H1 (cell line): Measurements from ENCODE around the gene ZNF513. TPM values are rescaled to one million over a fixed set of nuclear protein-coding genes. Genes with fewer than 3 reads are reported as not detected.

Experiments
- CTCF ChIA-PET: fragments of 300-600 bp; sonication (Branson Sonifier 250); formaldehyde crosslinking; loops from one replicate; lab custom pipeline; 2021; ENCODE audit not compliant: partially characterized antibody; lab: Charles Lee
- POLR2A ChIA-PET: fragments of 300-600 bp; sonication (Branson Sonifier 250); formaldehyde crosslinking; loops from one replicate; lab custom pipeline; 2021; ENCODE audit warnings: inconsistent platforms; ENCODE audit not compliant: partially characterized antibody; lab: Charles Lee
- DNase-seq, 2 experiments: peaks; one replicate each; pipeline versions ENCODE4 v3.0.0 to v3.0.0-alpha.2; 2010 to 2022; ENCODE audit warnings: low spot score in 2 of 2, low read depth in 1 of 2, mixed read lengths in 1 of 2
- FAIRE-seq: peaks from 2 replicates; lab custom pipeline; 2011; peaks lifted over from hg19 to GRCh38; lab: Jason Lieb, UNC
- H2AFZ ChIP-seq: 2 replicates; pipeline ENCODE4 v1.8.1; 2012; ENCODE audit warnings: low read length, inconsistent platforms
- H2AK5ac ChIP-seq: 2 replicates; pipeline ENCODE4 v1.6.1; 2013; ENCODE audit warnings: low read depth, low read length
- H2BK120ac ChIP-seq: replicated peaks from 2 replicates; pipeline ENCODE3; 2013; ENCODE audit warnings: low read depth, low read length, inconsistent platforms
- H2BK12ac ChIP-seq: 2 replicates; pipeline ENCODE4 v1.6.1; 2013; ENCODE audit warnings: low read depth, low read length
- H2BK15ac ChIP-seq: 2 replicates; pipeline ENCODE4 v1.6.1; 2013; ENCODE audit warnings: low read length
- H2BK20ac ChIP-seq: 2 replicates; pipeline ENCODE4 v1.6.1; 2013; ENCODE audit warnings: low read length
- H2BK5ac ChIP-seq: 2 replicates; pipeline ENCODE4 v1.6.1; 2013; ENCODE audit warnings: low read depth, low read length
- H3K14ac ChIP-seq: 2 replicates; pipeline ENCODE4 v1.6.1; 2013; ENCODE audit warnings: inconsistent platforms; ENCODE audit not compliant: insufficient read length
- H3K18ac ChIP-seq: 2 replicates; pipeline ENCODE4 v1.6.1; 2013; ENCODE audit warnings: low read length; ENCODE audit errors: extremely low read depth
- H3K23ac ChIP-seq: 2 replicates; pipeline ENCODE4 v1.6.1; 2013; ENCODE audit warnings: inconsistent platforms; ENCODE audit not compliant: insufficient read length
- H3K23me2 ChIP-seq: 2 replicates; pipeline ENCODE4 v1.6.1; 2013; ENCODE audit warnings: low read depth, low read length
- H3K27ac ChIP-seq: 2 replicates; pipeline ENCODE4 v1.6.1; 2011; ENCODE audit warnings: low read depth, low read length, inconsistent platforms
- H3K27me3 ChIP-seq, 4 experiments: replicated peaks in 1 of 4; 1 replicate in 1 of 4; 2 replicates in 3 of 4; pipeline versions ENCODE4 v1.6.1 to v1.8.1; 2011 to 2013; ENCODE audit warnings: low read length in 3 of 4, mild to moderate bottlenecking in 3 of 4, inconsistent platforms in 2 of 4, mixed read lengths in 2 of 4, moderate library complexity in 1 of 4; ENCODE audit not compliant: control insufficient read depth in 3 of 4, insufficient read depth in 3 of 4; ENCODE audit errors: extremely low read depth in 1 of 4
- H3K36me3 ChIP-seq, 4 experiments: 2 replicates each; pipeline versions ENCODE4 v1.6.1 to v1.8.1; 2011 to 2013; ENCODE audit warnings: mild to moderate bottlenecking in 4 of 4, low read length in 3 of 4, moderate library complexity in 2 of 4, control low read depth in 1 of 4, inconsistent platforms in 1 of 4; ENCODE audit not compliant: insufficient read depth in 4 of 4, control insufficient read depth in 2 of 4
- H3K4ac ChIP-seq: replicated peaks from 2 replicates; pipeline ENCODE3; 2013; ENCODE audit warnings: low read length, low read depth, mixed read lengths, inconsistent platforms; ENCODE audit not compliant: insufficient read length
- H3K4me1 ChIP-seq, 4 experiments: replicated peaks in 1 of 4; 1 replicate in 1 of 4; 2 replicates in 3 of 4; pipeline versions ENCODE4 v1.6.1 to v1.8.1; 2011 to 2013; ENCODE audit warnings: low read length in 3 of 4, inconsistent platforms in 2 of 4, mixed read lengths in 1 of 4; ENCODE audit not compliant: insufficient read depth in 4 of 4, control insufficient read depth in 3 of 4
- H3K4me2 ChIP-seq, 2 experiments: 2 replicates each; pipeline versions ENCODE4 v1.6.1 to v1.8.1; 2011 to 2013; ENCODE audit warnings: low read depth in 2 of 2, low read length in 2 of 2, control low read depth in 1 of 2, inconsistent platforms in 1 of 2, mild to moderate bottlenecking in 1 of 2; ENCODE audit not compliant: insufficient read depth in 1 of 2
- H3K4me3 ChIP-seq, 4 experiments: fragments of 200-600, 300-600 bp in 1 of 4; sonication (generic), shearing (Covaris generic), sonication (Bioruptor Twin) in 1 of 4; 2 replicates each; pipeline versions ENCODE4 v1.5.1 to v1.8.1; 2011 to 2016; ENCODE audit warnings: low read length in 4 of 4, low read depth in 3 of 4, control low read depth in 2 of 4, inconsistent platforms in 2 of 4, mild to moderate bottlenecking in 2 of 4, mixed read lengths in 1 of 4, moderate library complexity in 1 of 4; ENCODE audit not compliant: insufficient read depth in 2 of 4; ENCODE audit errors: extremely low read depth in 1 of 4
- H3K56ac ChIP-seq: replicated peaks from 2 replicates; pipeline ENCODE3; 2013; ENCODE audit warnings: low read depth, mild to moderate bottlenecking, mixed read lengths, low read length, inconsistent platforms; ENCODE audit not compliant: insufficient read length
- H3K79me1 ChIP-seq: 2 replicates; pipeline ENCODE4 v1.6.1; 2013; ENCODE audit warnings: low read depth, low read length, control low read depth
- H3K79me2 ChIP-seq, 2 experiments: 2 replicates each; pipeline versions ENCODE4 v1.6.1 to v1.8.1; 2012 to 2013; ENCODE audit warnings: low read length in 2 of 2, mild to moderate bottlenecking in 2 of 2, inconsistent platforms in 1 of 2; ENCODE audit not compliant: insufficient read depth in 2 of 2, control insufficient read depth in 1 of 2
- H3K9ac ChIP-seq, 4 experiments: replicated peaks in 1 of 4; 1 replicate in 1 of 4; 2 replicates in 3 of 4; pipeline versions ENCODE4 v1.6.1 to v1.8.1; 2011 to 2013; ENCODE audit warnings: low read depth in 3 of 4, low read length in 3 of 4, control low read depth in 2 of 4, mild to moderate bottlenecking in 2 of 4, moderate library complexity in 2 of 4, inconsistent platforms in 1 of 4; ENCODE audit errors: extremely low read depth in 1 of 4
- H3K9me3 ChIP-seq, 2 experiments: 2 replicates each; pipeline versions ENCODE4 v1.6.1 to v1.8.1; 2012 to 2013; ENCODE audit warnings: mild to moderate bottlenecking in 2 of 2, moderate library complexity in 2 of 2, control low read depth in 1 of 2, inconsistent platforms in 1 of 2, low read depth in 1 of 2, low read length in 1 of 2, mixed read lengths in 1 of 2; ENCODE audit not compliant: insufficient read depth in 2 of 2
- H4K20me1 ChIP-seq, 2 experiments: replicated peaks in 1 of 2; 2 replicates each; pipeline versions ENCODE3 to v1.8.1; 2011 to 2013; ENCODE audit warnings: inconsistent platforms in 2 of 2, low read length in 2 of 2, mild to moderate bottlenecking in 1 of 2; ENCODE audit not compliant: insufficient read depth in 2 of 2, control insufficient read depth in 1 of 2
- H4K5ac ChIP-seq: 2 replicates; pipeline ENCODE4 v1.6.1; 2013; ENCODE audit warnings: low read length, low read depth, mixed read lengths, inconsistent platforms; ENCODE audit not compliant: insufficient read length
- H4K8ac ChIP-seq: 2 replicates; pipeline ENCODE4 v1.8.0; 2013; ENCODE audit warnings: mild to moderate bottlenecking, moderate library complexity, low read length, inconsistent platforms; ENCODE audit not compliant: insufficient read depth; ENCODE audit errors: extremely low read depth
- H4K91ac ChIP-seq: replicated peaks from 2 replicates; pipeline ENCODE3; 2013; ENCODE audit warnings: low read length, mixed read lengths, inconsistent platforms; ENCODE audit not compliant: insufficient read length
- ATF2 ChIP-seq: IDR thresholded peaks from 2 replicates; pipeline ENCODE4 v1.6.1; 2012; ENCODE audit warnings: low read length, inconsistent platforms
- CBX8 ChIP-seq: fragments of 300-800, 300-1000 bp; sonication (generic); IDR thresholded peaks from 2 replicates; pipeline ENCODE4 v1.7.1; 2016; ENCODE audit warnings: low read depth, low read length, borderline replicate concordance
- GTF2F1 ChIP-seq: IDR thresholded peaks from 2 replicates; pipeline ENCODE4 v1.6.1; 2012; ENCODE audit warnings: low read depth, low read length, improper control_type of control experiment, borderline replicate concordance
- KDM5A ChIP-seq: fragments of 200-600 bp; IDR thresholded peaks from 2 replicates; pipeline ENCODE4 v1.7.1; 2012; ENCODE audit warnings: mild to moderate bottlenecking, low read length, inconsistent platforms, mixed read lengths
- POLR2AphosphoS5 ChIP-seq: IDR thresholded peaks from 2 replicates; pipeline ENCODE4 v1.6.1; 2011; ENCODE audit warnings: low read depth, low read length
- RFX5 ChIP-seq: IDR thresholded peaks from 2 replicates; pipeline ENCODE4 v1.6.1; 2011; ENCODE audit warnings: low read depth, low read length, improper control_type of control experiment, borderline replicate concordance
- SP2 ChIP-seq: IDR thresholded peaks from 2 replicates; pipeline ENCODE4 v1.6.1; 2012; ENCODE audit warnings: mild to moderate bottlenecking, low read length, inconsistent platforms
- SUZ12 ChIP-seq: fragments of 200-600 bp; sonication (generic); IDR thresholded peaks from 2 replicates; pipeline ENCODE4 v1.6.1; 2012; ENCODE audit warnings: mild to moderate bottlenecking, inconsistent platforms, low read length, moderate library complexity, mixed read lengths
- TAF1 ChIP-seq: IDR thresholded peaks from 2 replicates; pipeline ENCODE4 v1.6.1; 2011; ENCODE audit warnings: mild to moderate bottlenecking, low read depth, low read length
- WGBS, 2 experiments: shearing (Covaris generic) in 1 of 2; methylation state at CpG; one replicate each; pipeline versions ENCODE4 v1.1.6 to v1.1.7; 2013 to 2015; ENCODE audit warnings: low lambda C conversion rate in 2 of 2, mixed read lengths in 2 of 2, inconsistent platforms in 1 of 2, low coverage in 1 of 2, missing lambda C conversion rate in 1 of 2; ENCODE audit not compliant: insufficient replicate concordance in 2 of 2, insufficient coverage in 1 of 2, insufficient read length in 1 of 2; ENCODE audit errors: extremely low coverage in 1 of 2, missing lambda C conversion rate in 1 of 2; 5-methylcytosine and 5-hydroxymethylcytosine counted together
- polyA plus RNA-seq, 7 experiments: library from polyadenylated mRNA; depleted of rRNA in 3 of 7; stranded (reverse) in 5 of 7; unstranded in 2 of 7; fragments of >200 nt in 5 of 7; fragments of 200-250 nt in 2 of 7; gene quantifications; 1 replicate in 5 of 7; 2 replicates in 1 of 7; 4 replicates in 1 of 7; pipeline versions ENCODE4 v1.2.1 to v1.2.3, GENCODE V29; 2011 to 2013; ENCODE audit warnings: missing spikeins in 2 of 7, mixed read lengths in 2 of 7
- total RNA-seq: library from RNA; stranded (reverse); fragmentation: NEBNext Ultra II Directional; extraction: Animal tissue kit (Norgen Biotek cat#: 25700); gene quantifications from 2 replicates; pipeline ENCODE4 v1.2.1, GENCODE V29; 2021
- TF ChIP-seq, protein P1 (sequence below): IDR thresholded peaks from 2 replicates; pipeline ENCODE4 v1.6.1; 2011; ENCODE audit warnings: low read length, improper control_type of control experiment

ZNF513 gene
- total and polyA plus RNA-seq, 2 of the 8 experiments (the other 6 are each of a cell fraction or from before 2014, with no cell fraction given): 17.3 to 29.5 TPM

DNA sequence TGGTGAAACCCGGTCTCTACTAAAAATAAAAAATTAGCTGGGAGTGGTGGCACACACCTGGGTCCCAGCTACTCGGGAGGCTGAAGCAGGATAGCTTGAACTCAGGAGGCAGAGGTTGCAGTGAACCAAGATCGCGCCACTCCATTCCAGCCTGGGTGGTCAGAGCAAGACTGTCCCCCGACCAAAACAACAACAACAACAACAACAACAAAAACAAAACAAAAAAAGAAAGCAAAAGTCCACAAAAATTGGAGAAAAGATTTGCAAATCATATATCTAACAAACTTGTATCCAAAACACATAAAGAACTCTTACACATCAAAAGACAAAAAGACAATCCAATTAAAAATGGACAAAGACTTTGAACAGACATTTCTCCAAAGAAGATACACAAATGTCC, 18.4 kb upstream of the ZNF513 start:
- H3K14ac ChIP-seq: no peak overlapping the region
- H2BK5ac ChIP-seq: no peak overlapping the region
- H3K18ac ChIP-seq: no peak overlapping the region
- no peaks in the 10 kb centered on the region for H3K27me3 ChIP-seq
- no peak overlapping the region for H4K5ac ChIP-seq
- no peak overlapping the region for H2BK15ac ChIP-seq
- peaks cover 4 to 10% of the 10 kb centered on the region in 2 experiments for H4K20me1 ChIP-seq
- H2BK12ac ChIP-seq: no peak overlapping the region
- ChIA-PET POLR2A (interaction anchor here (1.2 to 4.1 kb wide), 3 partner anchors 9 to 16 kb away, joined by 3 to 18 read pairs (median 4); partner anchors contain the start of gene PPM1G), CTCF (interaction anchor here (0.6 to 1.6 kb wide), 2 partner anchors 9 to 71 kb away, joined by 4 to 8 read pairs; no protein-coding TSS in a partner anchor)
- FAIRE-seq (no peak), DNase-seq (no peak)
- 92% methylated on average over 5 of the region's 5 CpGs; no CpG with 5 or more reads in 1 of the 2 experiments for whole genome bisulfite sequencing, 2 experiments
- H2BK20ac ChIP-seq: no peak overlapping the region
- H3K4me1 ChIP-seq: no peaks in the 10 kb centered on the region
- TF ChIP-seq ATF2: no peak
- TF ChIP-seq, protein P1, sequence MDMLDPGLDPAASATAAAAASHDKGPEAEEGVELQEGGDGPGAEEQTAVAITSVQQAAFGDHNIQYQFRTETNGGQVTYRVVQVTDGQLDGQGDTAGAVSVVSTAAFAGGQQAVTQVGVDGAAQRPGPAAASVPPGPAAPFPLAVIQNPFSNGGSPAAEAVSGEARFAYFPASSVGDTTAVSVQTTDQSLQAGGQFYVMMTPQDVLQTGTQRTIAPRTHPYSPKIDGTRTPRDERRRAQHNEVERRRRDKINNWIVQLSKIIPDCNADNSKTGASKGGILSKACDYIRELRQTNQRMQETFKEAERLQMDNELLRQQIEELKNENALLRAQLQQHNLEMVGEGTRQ: no peak
- TF ChIP-seq RFX5: no peak
- no peak for TF ChIP-seq SUZ12
- no peak for TF ChIP-seq TAF1
- no peak for TF ChIP-seq CBX8
- TF ChIP-seq SP2: no peak
- TF ChIP-seq POLR2AphosphoS5: no peak
- TF ChIP-seq GTF2F1: no peak
- no peak for TF ChIP-seq KDM5A
- H3K4me3 ChIP-seq: no peak overlapping the region
- peaks cover 25 to 98% of the 10 kb centered on the region in 2 experiments for H3K79me2 ChIP-seq
- no peaks in the 10 kb centered on the region; the same call in none of the 2 replicates for H3K79me1 ChIP-seq
- no peaks in the 10 kb centered on the region for H3K23me2 ChIP-seq
- no peak overlapping the region for H3K27ac ChIP-seq
- H3K4me2 ChIP-seq: no peak overlapping the region
- no peak overlapping the region for H2BK120ac ChIP-seq
- no peak overlapping the region for H4K91ac ChIP-seq
- no peak overlapping the region for H4K8ac ChIP-seq
- no peak overlapping the region for H3K56ac ChIP-seq
- H3K9me3 ChIP-seq: no peaks in the 10 kb centered on the region
- no peak overlapping the region for H3K23ac ChIP-seq
- H3K9ac ChIP-seq: no peak overlapping the region
- no peak overlapping the region for H2AK5ac ChIP-seq
- no peak overlapping the region for H3K4ac ChIP-seq
- no peak overlapping the region for H2AFZ ChIP-seq
- H3K36me3 ChIP-seq: peaks cover 0 to 2% (median 0%) of the 10 kb centered on the region in 4 experiments; a peak in 1 of 8 replicates
